ENCODE data around the gene ANO4. TPM values are rescaled to one million over a fixed set of nuclear protein-coding genes. Genes with fewer than 3 reads are reported as not detected.
"Not testable (repeated sequence)": the region's sequence is repeated elsewhere in the genome, so short reads cannot be mapped to it uniquely, and the experiment has no call there.

The ANO4 gene
- total RNA-seq, 1 donor from 2014 or later: 1.7 TPM

DNA sequence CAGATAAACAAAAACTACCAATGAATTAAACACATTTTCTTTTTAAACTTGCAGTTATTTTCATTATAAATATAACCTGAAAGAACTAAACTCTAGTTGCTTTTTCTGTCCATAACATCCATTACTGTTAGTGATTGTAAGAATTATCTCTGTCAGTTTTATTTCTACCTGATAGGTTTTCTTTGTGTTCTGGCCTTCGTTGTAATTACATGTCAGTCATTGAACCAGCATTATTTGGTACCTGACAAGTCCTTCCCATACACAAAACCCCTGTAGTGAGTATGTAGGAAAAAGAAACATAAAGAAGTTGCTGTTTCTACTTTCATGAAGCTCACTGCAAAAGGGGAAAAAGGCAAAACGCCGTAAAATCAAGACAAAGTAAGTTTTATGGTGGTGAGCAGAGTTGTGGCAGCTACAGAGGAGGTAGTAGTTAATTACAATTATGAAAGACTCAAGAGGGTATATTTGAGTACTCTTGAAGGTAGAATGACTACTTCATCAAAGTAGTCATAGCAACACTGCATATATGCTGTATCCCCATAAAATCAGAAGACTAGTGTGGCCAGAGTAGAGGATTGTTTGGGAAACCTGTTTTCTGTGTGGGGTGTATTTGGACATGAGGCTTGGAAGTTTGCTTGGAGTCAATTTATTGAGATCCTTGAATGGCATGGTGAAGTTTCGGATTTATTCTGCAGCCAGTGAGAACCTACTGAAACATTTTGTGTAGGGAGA, 312.6 kb downstream of the ANO4 start:
- ATAC-seq (no peak), DNase-seq (ENCODE audit: low spot score) (no peak)
- intact Hi-C loops (cut with DNase I): no loop called here

DNA sequence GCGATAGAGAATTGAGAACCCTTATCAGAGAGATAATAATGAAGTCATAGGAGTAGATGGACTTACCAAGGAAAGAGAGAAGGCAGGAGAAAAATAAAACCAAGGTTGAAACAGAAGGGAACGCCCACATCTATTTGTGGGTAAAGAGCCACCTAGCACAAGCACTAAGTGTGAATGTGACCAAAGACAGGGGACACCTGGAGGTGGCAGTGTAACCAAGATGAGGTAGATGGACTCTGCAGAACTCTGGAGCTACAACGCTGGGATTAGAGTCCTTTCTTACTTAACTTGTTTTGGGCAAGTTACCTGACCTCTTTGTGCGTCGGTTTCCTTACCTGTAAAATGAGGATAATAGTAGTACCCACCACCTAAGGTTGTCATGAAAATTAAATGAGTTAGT, 313.6 kb downstream of the ANO4 start:
- intact Hi-C loops (cut with DNase I): no loop called here
- ATAC-seq: no peak
- no peak for DNase-seq (ENCODE audit: low spot score)

DNA sequence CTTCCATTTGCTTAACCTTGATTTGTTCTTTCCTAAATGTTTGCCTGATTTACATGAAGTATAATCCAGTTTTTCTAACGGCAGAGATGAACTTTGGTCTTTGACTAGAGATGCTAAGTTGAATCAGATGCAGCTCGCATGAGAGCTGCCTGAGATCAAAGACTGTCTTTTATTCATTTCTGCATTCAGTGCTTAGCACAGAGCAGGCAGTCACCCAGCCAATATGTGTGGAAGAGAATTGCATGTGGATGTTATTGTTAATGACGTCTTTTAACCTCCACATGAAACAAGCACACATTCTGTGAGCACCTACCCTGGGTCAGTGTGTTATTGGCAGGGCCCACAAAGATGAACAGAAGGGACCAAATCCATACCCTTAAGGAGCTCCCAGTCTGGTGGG, 316.3 kb downstream of the ANO4 start:
- DNase-seq (ENCODE audit: low spot score) (no peak), ATAC-seq (no peak)
- intact Hi-C loops (cut with DNase I): no loop called here

DNA sequence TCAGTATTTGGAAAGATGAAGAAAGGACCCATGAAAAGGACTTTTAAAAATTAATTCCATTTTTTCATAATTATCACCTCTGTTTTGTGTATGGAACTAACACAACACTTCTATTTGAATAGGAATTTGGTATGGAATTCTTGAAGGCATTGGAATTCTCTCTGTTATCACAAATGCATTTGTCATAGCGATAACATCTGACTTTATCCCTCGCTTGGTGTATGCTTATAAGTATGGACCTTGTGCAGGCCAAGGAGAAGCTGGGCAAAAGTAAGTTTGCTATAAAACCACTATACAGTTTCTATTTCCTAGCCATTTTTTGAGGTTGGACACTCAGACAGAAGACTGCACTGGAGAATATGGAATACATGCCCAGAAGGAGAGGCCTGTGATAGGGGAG, 316.9 kb downstream of the ANO4 start:
- DNase-seq (ENCODE audit: low spot score): no peak
- ATAC-seq: no peak
- intact Hi-C loops (cut with DNase I): no loop called here

DNA sequence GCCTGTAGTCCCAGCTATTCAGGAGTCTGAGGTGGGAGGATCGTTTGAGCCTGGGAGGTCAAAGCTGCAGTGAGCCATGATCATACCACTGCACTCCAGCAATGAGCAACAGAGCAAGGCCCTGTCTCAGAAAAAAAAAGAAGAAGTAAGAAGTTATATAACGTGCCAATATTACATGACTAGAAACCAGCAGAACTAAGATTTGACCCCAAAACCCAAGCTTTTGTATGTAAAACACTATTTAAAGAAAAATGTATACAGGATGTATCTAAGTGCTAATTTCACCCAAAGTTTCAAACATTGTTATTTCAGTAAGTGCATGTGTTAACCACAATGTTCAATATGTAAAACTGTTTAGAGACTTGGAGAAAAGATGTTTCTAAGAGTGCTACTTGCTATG, 320.8 kb downstream of the ANO4 start:
- ATAC-seq (no peak), DNase-seq (ENCODE audit: low spot score) (no peak)
- intact Hi-C loops (cut with DNase I): no loop called here

DNA sequence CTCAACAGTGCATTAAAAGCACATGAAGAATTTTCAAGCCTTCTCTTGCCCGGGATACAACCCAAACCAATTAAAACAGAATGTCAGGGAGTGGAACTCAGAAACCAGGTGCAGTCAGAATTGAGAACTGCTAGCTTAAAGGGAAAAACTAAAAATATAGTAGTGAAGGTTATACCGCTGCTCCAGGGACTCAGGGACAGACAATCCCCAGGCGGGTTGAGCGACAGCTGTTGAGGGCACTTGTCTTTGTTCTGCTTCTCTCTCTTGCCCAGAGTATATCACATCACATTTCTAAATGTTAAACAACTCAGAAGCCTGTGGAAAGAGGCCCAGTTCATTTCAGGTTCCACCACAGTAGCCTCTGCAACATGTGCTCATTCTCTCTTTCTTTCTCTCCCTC, 322.3 kb downstream of the ANO4 start:
- intact Hi-C loops (cut with DNase I): no loop called here
- DNase-seq (ENCODE audit: low spot score): no peak
- ATAC-seq: no peak

DNA sequence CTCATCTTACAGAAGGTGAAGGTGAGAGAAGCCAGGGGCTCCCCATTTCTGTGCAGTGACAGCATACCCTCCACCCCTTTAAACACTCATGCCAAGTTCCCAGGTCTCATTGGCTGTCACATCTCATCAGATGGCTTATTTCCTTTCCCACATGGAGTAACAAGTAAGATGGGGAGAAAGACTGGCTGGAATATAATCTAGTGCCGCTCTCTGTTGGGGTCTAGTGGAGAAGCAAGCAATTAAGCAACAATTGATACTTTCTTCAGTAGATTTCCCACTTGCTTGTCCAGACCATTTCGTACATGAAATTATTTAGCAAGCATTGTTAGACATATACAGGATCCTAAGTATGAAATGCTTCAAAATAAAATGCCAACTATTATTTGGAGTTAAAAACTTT, 323.3 kb downstream of the ANO4 start:
- intact Hi-C loops (cut with DNase I): no loop called here
- DNase-seq (ENCODE audit: low spot score) (no peak), ATAC-seq (no peak)

DNA sequence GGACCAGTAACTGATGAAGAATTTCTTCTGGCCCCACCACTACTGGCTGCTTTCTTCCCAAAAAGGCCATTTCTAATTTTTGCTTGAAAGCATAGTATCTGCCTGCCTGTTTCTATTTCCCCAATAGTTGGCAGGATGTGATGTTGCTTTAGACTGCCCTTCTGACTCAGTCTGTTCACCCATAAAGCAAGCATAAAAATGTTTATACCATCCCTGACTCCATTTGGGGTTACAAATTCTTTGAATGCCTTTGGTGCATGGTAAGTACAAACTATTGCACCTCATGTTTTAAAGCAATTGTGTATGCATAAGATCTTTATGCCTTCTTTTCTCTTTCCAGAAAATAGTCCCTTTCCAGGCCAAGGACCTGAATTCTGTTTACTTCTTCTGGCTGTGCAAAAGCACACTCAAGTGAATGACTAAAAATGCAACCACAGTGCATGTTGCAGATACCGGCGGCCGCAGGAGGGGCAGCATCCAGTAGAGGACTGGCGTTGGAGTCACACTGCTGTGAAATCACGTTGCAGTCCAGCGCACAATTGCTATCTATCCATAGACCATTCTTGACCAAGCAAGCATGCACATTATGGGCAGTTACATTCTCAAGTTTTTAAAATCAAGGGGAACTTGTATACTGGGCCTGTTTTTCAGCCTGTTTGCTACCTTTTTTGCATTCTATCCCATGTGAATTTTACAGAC, 333.1 kb downstream of the ANO4 start:
- ATAC-seq (no peak), DNase-seq (ENCODE audit: low spot score) (no peak)
- intact Hi-C loops (cut with DNase I): no loop called here

DNA sequence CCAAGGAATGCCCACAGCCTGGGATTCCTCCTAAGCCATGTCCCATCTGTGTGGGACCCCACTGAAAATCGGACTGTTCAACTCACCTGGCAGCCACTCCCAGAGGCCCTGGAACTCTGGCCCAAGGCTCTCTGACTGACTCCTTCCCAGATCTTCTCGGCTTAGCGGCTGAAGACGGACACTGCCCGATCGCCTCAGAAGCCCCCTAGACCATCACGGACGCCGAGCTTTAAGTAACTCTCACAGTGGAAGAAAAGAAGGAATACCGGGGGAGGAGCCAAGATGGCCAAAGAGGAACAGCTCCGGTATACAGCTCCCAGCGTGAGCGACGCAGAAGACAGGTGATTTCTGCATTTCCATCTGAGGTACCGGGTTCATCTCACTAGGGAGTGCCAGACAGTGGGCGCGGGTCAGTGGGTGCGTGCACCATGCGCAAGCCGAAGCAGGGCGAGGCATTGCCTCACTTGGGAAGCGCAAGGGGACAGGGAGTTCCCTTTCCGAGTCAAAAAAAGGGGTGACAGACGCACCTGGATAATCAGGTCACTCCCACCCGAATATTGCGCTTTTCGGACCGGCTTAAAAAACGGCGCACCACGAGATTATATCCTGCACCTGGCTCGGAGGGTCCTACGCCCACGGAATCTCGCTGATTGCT, 351.3 kb downstream of the ANO4 start:
- DNase-seq (ENCODE audit: low spot score); ATAC-seq; intact Hi-C loops (cut with DNase I): not testable (repeated sequence)

DNA sequence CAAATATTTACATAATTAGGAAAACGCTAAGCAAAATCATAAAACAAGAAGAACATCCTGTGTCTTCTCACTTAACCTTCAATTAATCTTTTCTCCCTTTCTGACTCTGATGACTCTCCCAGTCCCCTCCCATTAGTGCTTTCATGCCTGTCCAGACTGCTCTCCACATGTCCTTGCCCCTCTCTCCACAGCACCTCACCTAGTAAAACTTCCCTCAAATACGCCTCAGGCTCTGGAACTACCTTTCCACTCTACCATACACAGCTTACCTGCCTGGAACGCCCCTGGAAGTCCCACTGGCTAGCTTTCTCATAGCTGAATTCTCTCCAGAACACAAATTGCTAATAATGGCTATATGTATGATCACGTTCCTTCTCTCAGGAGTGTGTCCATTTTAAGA, 370.7 kb downstream of the ANO4 start:
- DNase-seq (ENCODE audit: low spot score) (no peak), ATAC-seq (no peak)
- intact Hi-C loops (cut with DNase I): no loop called here

DNA sequence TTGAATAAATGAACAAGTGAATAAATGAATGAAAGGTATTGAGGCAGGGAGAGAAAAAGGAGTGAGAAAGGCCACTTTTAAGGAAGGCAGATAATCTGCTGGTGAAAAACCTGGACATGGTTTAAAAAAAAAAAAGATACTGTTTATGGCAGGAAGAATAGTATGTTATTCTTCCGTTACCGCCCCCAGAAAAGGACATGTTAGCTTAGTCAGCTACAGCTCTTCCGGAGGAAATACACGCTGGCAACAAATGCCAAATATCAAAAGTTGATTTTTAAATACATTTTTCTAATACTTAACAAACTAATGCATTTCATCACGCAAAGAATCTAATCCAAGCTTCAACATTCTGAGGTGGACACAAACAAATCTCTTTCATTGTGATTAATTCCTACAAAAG, 372.3 kb downstream of the ANO4 start:
- DNase-seq (ENCODE audit: low spot score): no peak
- ATAC-seq: no peak
- intact Hi-C loops (cut with DNase I): no loop called here

DNA sequence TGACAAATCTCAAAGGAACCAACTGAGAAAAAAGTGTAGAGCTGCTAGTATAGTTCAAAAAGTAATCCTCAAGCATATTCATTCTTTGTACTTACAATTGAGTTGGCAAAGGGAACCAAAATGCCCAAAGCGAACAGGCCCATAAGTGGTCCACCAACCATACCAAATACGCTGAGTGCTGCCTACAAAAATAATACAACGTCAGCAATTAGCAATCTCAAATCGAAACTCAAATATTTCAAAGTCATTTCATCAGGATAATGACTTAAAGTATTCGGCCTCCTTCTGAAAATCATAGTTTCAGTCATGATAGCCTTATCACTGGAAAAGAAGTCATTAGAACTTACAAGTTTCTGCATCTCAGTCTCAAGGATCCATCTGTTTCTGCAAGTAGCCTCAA, 373.4 kb downstream of the ANO4 start:
- intact Hi-C loops (cut with DNase I): no loop called here
- no peak for ATAC-seq
- DNase-seq (ENCODE audit: low spot score): no peak

DNA sequence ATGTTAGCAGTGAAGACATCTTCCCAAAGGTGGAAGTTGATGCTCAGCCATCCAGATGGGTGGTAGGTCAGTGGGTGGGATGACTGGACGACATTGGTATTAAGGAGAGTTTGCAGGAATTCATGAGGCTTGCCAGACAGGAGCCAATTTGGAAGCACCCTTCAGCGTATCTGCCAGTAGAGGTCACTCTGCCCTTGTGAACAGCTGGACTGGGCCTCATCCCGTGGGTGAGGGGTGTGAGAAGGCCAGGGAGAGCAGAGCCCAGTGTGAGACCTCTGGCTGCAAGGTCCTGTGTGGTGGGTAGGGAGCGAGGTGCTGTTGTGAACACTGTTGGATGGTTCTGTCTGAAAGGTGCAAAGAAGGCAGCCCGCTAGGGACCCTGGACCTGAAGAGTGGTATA, 377.7 kb downstream of the ANO4 start:
- intact Hi-C loops (cut with DNase I): no loop called here
- no peak for ATAC-seq
- no peak for DNase-seq (ENCODE audit: low spot score)

DNA sequence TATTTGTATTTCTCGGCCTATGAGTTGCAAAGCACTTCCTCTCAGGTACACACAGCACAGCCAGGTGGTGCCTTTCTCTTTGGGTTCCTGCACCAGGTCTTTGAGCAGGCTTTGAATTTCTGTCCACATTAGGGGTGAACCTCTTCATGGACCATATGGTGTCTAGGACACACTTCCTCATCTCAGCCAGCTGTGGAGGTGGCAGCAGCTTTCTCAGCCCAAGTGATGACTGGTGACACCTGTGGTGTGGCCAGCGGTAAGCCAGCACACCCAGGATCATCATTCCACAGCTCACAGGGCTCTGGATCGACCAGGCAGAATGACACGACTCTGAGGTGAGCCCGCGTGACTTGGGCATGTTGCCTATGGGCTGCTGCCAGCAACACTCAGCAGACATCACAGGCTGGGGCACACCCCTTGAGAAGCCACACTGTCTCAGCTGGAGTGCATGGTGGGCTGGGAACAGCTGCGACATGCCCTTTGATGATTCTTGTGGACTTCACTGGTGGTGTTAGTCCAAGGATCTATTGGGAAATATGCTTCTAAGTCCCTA, 378.7 kb downstream of the ANO4 start:
- DNase-seq (ENCODE audit: low spot score) (no peak), ATAC-seq (no peak)
- intact Hi-C loops (cut with DNase I): no loop called here

DNA sequence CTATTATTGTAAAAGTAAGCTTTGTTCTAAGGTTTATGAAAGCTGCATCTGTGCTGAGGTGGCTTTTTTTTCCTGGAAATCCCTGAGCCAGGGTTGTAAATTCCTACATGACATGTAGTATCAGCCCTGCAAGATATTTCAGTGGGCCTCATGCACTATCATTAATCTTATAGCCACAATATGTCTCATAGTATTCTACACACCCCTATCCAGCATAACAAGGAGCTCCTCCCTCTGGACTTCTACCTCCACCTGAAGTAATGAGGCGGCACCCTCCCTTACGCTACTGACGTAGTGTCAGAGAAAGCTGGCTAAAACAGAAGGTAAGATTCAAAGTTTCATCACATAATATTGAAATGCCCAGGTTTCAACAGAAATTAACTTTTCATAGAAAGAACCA, 380.0 kb downstream of the ANO4 start:
- no peak for ATAC-seq
- intact Hi-C loops (cut with DNase I): no loop called here
- DNase-seq (ENCODE audit: low spot score): no peak

Other genes with a start within 250 kb of the ANO4 start
- 232 TPM for gene GAS2L3, start 221.1 kb upstream of the ANO4 start, total RNA-seq

Measured in sciatic nerve (tissue), 2 donors.